Esophagus muscularis mucosa (tissue), 4 donors: ENCODE measurements around the gene SCAP. TPM values are rescaled to one million over a fixed set of nuclear protein-coding genes. Genes with fewer than 3 reads are reported as not detected.

Experiments used
- DNase-seq: peaks from one replicate; pipeline ENCODE4 v3.0.0-alpha.2; 2017; ENCODE audit errors: extremely low spot score
- H3K27ac ChIP-seq, 4 donors: fragments of 200-600 bp; sonication (generic); replicated peaks in 1 of 4; 1 replicate in 3 of 4; 2 replicates in 1 of 4; pipeline ENCODE4 v1.5.1; 2016 to 2019; ENCODE audit warnings: mild to moderate bottlenecking in 1 of 4
- H3K27me3 ChIP-seq, 4 donors: fragments of 200-600 bp; sonication (generic); one replicate each; pipeline versions ENCODE4 v1.5.1 to v1.6.0; 2016 to 2019
- H3K36me3 ChIP-seq, 4 donors: fragments of 200-600 bp; sonication (generic); one replicate each; pipeline ENCODE4 v1.5.1; 2016 to 2019
- H3K4me1 ChIP-seq, 4 donors: fragments of 200-600 bp; sonication (generic); one replicate each; pipeline ENCODE4 v1.5.1; 2016 to 2019
- H3K4me3 ChIP-seq, 4 donors: fragments of 200-600 bp; sonication (generic); 1 replicate in 2 of 4; 2 replicates in 2 of 4; pipeline ENCODE4 v1.5.1; 2016 to 2019; ENCODE audit warnings: mild to moderate bottlenecking in 4 of 4, moderate library complexity in 1 of 4
- H3K9me3 ChIP-seq, 4 donors: fragments of 200-600 bp; sonication (generic); 1 replicate in 3 of 4; 2 replicates in 1 of 4; pipeline ENCODE4 v1.5.1; 2016 to 2019
- CTCF ChIP-seq, 3 experiments: fragments of 200-600 bp in 2 of 3; fragments of 450-650 bp in 1 of 3; sonication (generic) in 2 of 3; IDR thresholded peaks; one replicate each; pipeline ENCODE4 v1.5.1; 2017 to 2019; ENCODE audit warnings: antibody characterized with exemption in 3 of 3, mild to moderate bottlenecking in 2 of 3, moderate library complexity in 1 of 3
- EP300 ChIP-seq: sonication (generic); formaldehyde crosslinking; IDR thresholded peaks from one replicate; pipeline ENCODE4 v1.6.1; 2017; ENCODE audit warnings: antibody characterized with exemption
- POLR2A ChIP-seq: fragments of 450-650 bp; IDR thresholded peaks from one replicate; pipeline ENCODE4 v1.6.1; 2017; ENCODE audit warnings: antibody characterized with exemption, moderate library complexity, mild to moderate bottlenecking, low read depth
- POLR2AphosphoS5 ChIP-seq, 2 donors: sonication (generic); formaldehyde crosslinking; IDR thresholded peaks; one replicate each; pipeline ENCODE4 v1.6.1; 2017; ENCODE audit warnings: antibody characterized with exemption in 2 of 2
- WGBS: methylation state at CpG from one replicate; pipeline ENCODE4 v1.1.5; 2018; 5-methylcytosine and 5-hydroxymethylcytosine counted together
- intact Hi-C: fragments of 100-400 bp; cut with DNase I; formaldehyde crosslinking; loops from one replicate; pipeline ENCODE4 v1.15.1; 2023
- total RNA-seq, 4 donors: library from RNA; depleted of rRNA; stranded (reverse); fragments of >200 nt; gene quantifications; one replicate each; pipeline versions ENCODE4 v1.1.0 to v1.2.1, GENCODE V29; 2016

Gene SCAP
- total RNA-seq, 4 donors from 2014 or later = 67.6 to 104 (median 79.9) TPM

- no peak overlapping the region for H3K27ac ChIP-seq
- 89% methylated on average over 7 of the region's 7 CpGs for WGBS
- H3K36me3 ChIP-seq = peaks cover 26 to 94% (median 75%) of the 10 kb centered on the region in 4 donors
- TF ChIP-seq POLR2AphosphoS5 (IDR thresholded peaks at IDR 0.05) (no peak), POLR2A (no peak), CTCF (IDR thresholded peaks at IDR 0.05) (no peak), EP300 (no peak)
- H3K27me3 ChIP-seq = no peaks in the 10 kb centered on the region
- intact Hi-C loops = no loop called here
- H3K4me3 ChIP-seq = no peak overlapping the region
- no peaks in the 10 kb centered on the region for H3K4me1 ChIP-seq
- no peak for DNase-seq
- no peaks in the 10 kb centered on the region for H3K9me3 ChIP-seq
These were observed 28.4 kb upstream of the SCAP start for GRCh38 chr3:47504113-47504512.

- Histone ChIP-seq H3K36me3 (peaks cover 32 to 94% (median 77%) of the 10 kb centered on the region in 4 donors), H3K27ac (no peak overlapping the region), H3K27me3 (no peaks in the 10 kb centered on the region), H3K9me3 (no peaks in the 10 kb centered on the region), H3K4me1 (no peaks in the 10 kb centered on the region), H3K4me3 (no peak overlapping the region)
- intact Hi-C loops = no loop called here
- no peak for DNase-seq
- no peak for TF ChIP-seq EP300
- no peak for TF ChIP-seq POLR2AphosphoS5 (IDR thresholded peaks at IDR 0.05)
- no peak for TF ChIP-seq POLR2A
- TF ChIP-seq CTCF (IDR thresholded peaks at IDR 0.05) = no peak
- 93% methylated on average over 2 of the region's 2 CpGs for WGBS
These were observed 27.3 kb upstream of the SCAP start for GRCh38 chr3:47503033-47503432.

- peaks cover 28 to 88% (median 69%) of the 10 kb centered on the region in 4 donors for H3K36me3 ChIP-seq
- no peak for TF ChIP-seq POLR2A
- no peak for TF ChIP-seq CTCF (IDR thresholded peaks at IDR 0.05)
- no peak for TF ChIP-seq EP300
- TF ChIP-seq POLR2AphosphoS5 (IDR thresholded peaks at IDR 0.05) = no peak
These were observed 21.2 kb upstream of the SCAP start for GRCh38 chr3:47496892-47497291.

GRCh38 chr3:47495886-47496285 is 20.1 kb upstream of the SCAP start:
- no peaks in the 10 kb centered on the region for H3K9me3 ChIP-seq

More at GRCh38 chr3:47496892-47497291, 21.2 kb upstream of the SCAP start:
- no peaks in the 10 kb centered on the region for H3K27me3 ChIP-seq
- DNase-seq = no peak
- H3K4me1 ChIP-seq = no peaks in the 10 kb centered on the region
- H3K4me3 ChIP-seq = no peak overlapping the region
- no peak overlapping the region for H3K27ac ChIP-seq
- no peaks in the 10 kb centered on the region for H3K9me3 ChIP-seq
- intact Hi-C loops = no loop called here

More at GRCh38 chr3:47495886-47496285, 20.1 kb upstream of the SCAP start:
- 93% methylated on average over 8 of the region's 8 CpGs for WGBS
- Histone ChIP-seq H3K27ac (no peak overlapping the region), H3K4me3 (no peak overlapping the region), H3K36me3 (peaks cover 27 to 88% (median 62%) of the 10 kb centered on the region in 4 donors), H3K27me3 (no peaks in the 10 kb centered on the region), H3K4me1 (no peaks in the 10 kb centered on the region)
- DNase-seq = no peak
- TF ChIP-seq POLR2AphosphoS5 (IDR thresholded peaks at IDR 0.05) (no peak), EP300 (no peak), CTCF (IDR thresholded peaks at IDR 0.05) (no peak), POLR2A (no peak)
- intact Hi-C loops = no loop called here
